ENCODE results near the gene PRLR. TPM values are rescaled to one million over a fixed set of nuclear protein-coding genes. Genes with fewer than 3 reads are reported as not detected.
"Not testable (repeated sequence)": the region's sequence is repeated elsewhere in the genome, so short reads cannot be mapped to it uniquely, and the experiment has no call there.

Gene PRLR
- total RNA-seq, 1 experiment from 2014 or later = 0.59 TPM

DNA sequence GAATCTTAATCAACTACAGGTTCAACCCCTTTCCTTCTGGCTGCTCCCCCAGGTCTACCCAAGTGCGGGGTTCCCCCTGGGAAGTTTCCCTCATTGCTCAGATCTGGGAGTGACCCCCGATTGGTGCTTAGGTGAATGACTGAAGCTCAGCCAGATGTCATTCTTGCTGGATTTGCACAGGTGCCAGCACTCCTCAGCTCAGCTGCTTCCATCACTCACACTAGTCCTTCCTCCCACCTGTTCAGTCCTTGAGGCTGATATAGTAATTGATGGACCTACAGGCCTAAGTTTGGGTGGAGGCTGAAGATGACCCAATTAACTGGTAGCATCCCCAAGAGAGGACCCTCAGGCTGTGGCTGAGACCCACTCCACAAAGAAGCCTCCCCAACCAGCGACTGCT lies 32.9 kb downstream of the PRLR start:
- Mint-ChIP-seq H3K9me3 (ENCODE audit: low read depth, unreplicated experiment) (no peaks in the 10 kb centered on the region), H3K27me3 (ENCODE audit: unreplicated experiment) (peaks cover 43% of the 10 kb centered on the region), H3K4me1 (ENCODE audit: low read depth, unreplicated experiment) (no peaks in the 10 kb centered on the region), H3K27ac (ENCODE audit: unreplicated experiment) (no peak overlapping the region), H3K36me3 (ENCODE audit: insufficient read depth, unreplicated experiment) (no peaks in the 10 kb centered on the region), H3K4me3 (ENCODE audit: low read depth, unreplicated experiment) (no peak overlapping the region)
- DNase-seq = no peak
- BruUV-seq (replicated peaks) = no TSS peak
- CTCF ChIA-PET = no interaction called here
- intact Hi-C loops (cut with micrococcal nuclease; ENCODE audit: unreplicated experiment) = no loop called here
- TF ChIP-seq, protein P1, sequence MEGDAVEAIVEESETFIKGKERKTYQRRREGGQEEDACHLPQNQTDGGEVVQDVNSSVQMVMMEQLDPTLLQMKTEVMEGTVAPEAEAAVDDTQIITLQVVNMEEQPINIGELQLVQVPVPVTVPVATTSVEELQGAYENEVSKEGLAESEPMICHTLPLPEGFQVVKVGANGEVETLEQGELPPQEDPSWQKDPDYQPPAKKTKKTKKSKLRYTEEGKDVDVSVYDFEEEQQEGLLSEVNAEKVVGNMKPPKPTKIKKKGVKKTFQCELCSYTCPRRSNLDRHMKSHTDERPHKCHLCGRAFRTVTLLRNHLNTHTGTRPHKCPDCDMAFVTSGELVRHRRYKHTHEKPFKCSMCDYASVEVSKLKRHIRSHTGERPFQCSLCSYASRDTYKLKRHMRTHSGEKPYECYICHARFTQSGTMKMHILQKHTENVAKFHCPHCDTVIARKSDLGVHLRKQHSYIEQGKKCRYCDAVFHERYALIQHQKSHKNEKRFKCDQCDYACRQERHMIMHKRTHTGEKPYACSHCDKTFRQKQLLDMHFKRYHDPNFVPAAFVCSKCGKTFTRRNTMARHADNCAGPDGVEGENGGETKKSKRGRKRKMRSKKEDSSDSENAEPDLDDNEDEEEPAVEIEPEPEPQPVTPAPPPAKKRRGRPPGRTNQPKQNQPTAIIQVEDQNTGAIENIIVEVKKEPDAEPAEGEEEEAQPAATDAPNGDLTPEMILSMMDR (IDR thresholded peaks at IDR 0.05; ENCODE audit: unreplicated experiment) = no peak

DNA sequence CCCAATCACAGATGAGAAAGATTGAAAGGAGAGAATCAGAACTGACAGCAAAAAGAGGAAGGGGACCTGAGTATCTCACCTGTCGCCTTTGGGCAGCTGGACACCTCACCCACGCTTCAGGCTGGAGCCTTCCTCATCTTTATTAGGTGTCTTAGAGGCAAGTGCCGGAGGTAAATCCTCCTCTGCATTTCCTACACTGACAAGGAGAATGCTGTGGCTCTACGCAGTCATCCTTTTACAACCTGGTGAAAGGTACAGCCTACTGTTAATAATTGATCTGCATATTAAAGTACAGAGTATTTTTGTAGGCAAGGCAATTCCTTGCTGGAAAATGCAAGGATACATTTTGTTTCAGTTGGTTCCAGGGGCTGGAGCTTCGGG lies 34.8 kb downstream of the PRLR start:
- no peaks in the 10 kb centered on the region for H3K36me3 Mint-ChIP-seq (ENCODE audit: insufficient read depth, unreplicated experiment)
- peaks cover 3% of the 10 kb centered on the region for H3K9me3 Mint-ChIP-seq (ENCODE audit: low read depth, unreplicated experiment)
- CTCF ChIA-PET = no interaction called here
- peaks cover 34% of the 10 kb centered on the region for H3K27me3 Mint-ChIP-seq (ENCODE audit: unreplicated experiment)
- H3K4me3 Mint-ChIP-seq (ENCODE audit: low read depth, unreplicated experiment) = no peak overlapping the region
- no peaks in the 10 kb centered on the region for H3K4me1 Mint-ChIP-seq (ENCODE audit: low read depth, unreplicated experiment)
- TF ChIP-seq, protein P1 (IDR thresholded peaks at IDR 0.05; ENCODE audit: unreplicated experiment) = no peak
- no peak overlapping the region for H3K27ac Mint-ChIP-seq (ENCODE audit: unreplicated experiment)
- intact Hi-C loops (cut with micrococcal nuclease; ENCODE audit: unreplicated experiment) = no loop called here
- no TSS peak for BruUV-seq (replicated peaks)
- DNase-seq = no peak

DNA sequence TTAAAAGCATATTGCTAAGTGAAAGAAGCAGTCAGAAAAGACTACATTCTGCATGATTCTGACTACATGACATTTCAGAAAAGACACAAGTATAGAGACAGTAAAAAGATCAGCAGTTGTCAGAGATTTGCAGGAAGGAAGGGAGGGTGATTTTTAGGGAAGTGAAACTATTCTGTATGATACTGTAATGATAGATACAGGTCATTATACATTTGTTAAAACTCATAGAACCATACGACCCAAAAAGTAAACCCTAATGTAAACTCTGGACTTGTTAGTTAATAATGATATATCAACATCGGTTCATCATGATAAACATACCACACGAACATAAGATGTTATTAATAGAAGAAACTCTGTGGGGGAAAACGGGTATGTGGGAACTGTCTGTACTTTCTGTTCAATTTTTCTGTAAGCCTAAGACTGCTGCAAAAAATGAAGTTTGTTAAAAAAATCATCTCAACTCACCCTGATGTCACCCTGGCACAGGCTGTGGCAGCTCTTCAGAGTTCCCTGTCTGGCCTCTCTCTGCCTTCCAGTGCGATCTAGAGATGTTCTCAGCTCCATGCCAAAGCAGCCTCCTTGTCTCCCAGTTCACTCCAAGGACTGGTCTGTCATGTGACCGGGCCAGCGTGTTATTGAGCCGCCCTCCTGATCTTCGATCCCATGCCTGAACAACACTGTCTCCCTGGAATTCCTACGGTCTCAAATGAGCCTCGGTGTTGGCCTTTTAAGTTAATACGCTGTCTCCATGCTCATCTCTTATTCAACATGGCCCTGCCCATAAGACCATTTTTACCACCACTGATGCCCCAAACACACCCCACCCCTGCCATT lies 35.4 kb downstream of the PRLR start:
- H3K9me3 Mint-ChIP-seq (ENCODE audit: low read depth, unreplicated experiment) = peaks cover 3% of the 10 kb centered on the region

DNA sequence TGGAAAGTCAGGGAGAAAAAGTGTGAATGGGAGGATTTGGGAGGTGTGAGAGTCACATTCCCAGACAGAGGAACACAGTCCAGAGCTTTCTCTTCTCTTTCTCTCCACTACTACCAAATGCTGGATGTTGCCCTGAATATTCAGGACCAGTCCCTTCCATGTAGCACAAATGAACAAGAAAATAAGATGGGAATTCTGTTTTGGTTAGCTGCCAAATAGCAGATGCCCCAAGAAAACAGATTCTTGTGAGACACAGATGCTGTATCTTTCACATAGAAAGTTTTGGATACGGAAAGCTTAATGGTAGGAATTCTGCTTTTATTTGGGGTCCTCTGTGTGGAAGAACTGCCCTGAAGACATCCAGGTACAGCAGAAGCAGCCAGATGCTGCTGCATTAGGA lies 37.8 kb downstream of the PRLR start:
- DNase-seq = no peak
- Mint-ChIP-seq H3K27me3 (ENCODE audit: unreplicated experiment) (peaks cover 37% of the 10 kb centered on the region), H3K4me3 (ENCODE audit: low read depth, unreplicated experiment) (no peak overlapping the region), H3K36me3 (ENCODE audit: insufficient read depth, unreplicated experiment) (no peaks in the 10 kb centered on the region), H3K9me3 (ENCODE audit: low read depth, unreplicated experiment) (peaks cover 3% of the 10 kb centered on the region), H3K27ac (ENCODE audit: unreplicated experiment) (no peak overlapping the region), H3K4me1 (ENCODE audit: low read depth, unreplicated experiment) (no peaks in the 10 kb centered on the region)
- CTCF ChIA-PET = no interaction called here
- no TSS peak for BruUV-seq (replicated peaks)
- intact Hi-C loops (cut with micrococcal nuclease; ENCODE audit: unreplicated experiment) = no loop called here
- TF ChIP-seq, protein P1 (IDR thresholded peaks at IDR 0.05; ENCODE audit: unreplicated experiment) = no peak

More for the DNA sequence above, 35.4 kb downstream of the PRLR start:
- Mint-ChIP-seq H3K27ac (ENCODE audit: unreplicated experiment) (no peak overlapping the region), H3K27me3 (ENCODE audit: unreplicated experiment) (peaks cover 34% of the 10 kb centered on the region), H3K36me3 (ENCODE audit: insufficient read depth, unreplicated experiment) (no peaks in the 10 kb centered on the region), H3K4me3 (ENCODE audit: low read depth, unreplicated experiment) (no peak overlapping the region), H3K4me1 (ENCODE audit: low read depth, unreplicated experiment) (no peaks in the 10 kb centered on the region)
- DNase-seq = no peak
- TF ChIP-seq, protein P1 (IDR thresholded peaks at IDR 0.05; ENCODE audit: unreplicated experiment) = no peak
- no TSS peak for BruUV-seq (replicated peaks)
- intact Hi-C loops (cut with micrococcal nuclease; ENCODE audit: unreplicated experiment) = no loop called here
- CTCF ChIA-PET = no interaction called here

DNA sequence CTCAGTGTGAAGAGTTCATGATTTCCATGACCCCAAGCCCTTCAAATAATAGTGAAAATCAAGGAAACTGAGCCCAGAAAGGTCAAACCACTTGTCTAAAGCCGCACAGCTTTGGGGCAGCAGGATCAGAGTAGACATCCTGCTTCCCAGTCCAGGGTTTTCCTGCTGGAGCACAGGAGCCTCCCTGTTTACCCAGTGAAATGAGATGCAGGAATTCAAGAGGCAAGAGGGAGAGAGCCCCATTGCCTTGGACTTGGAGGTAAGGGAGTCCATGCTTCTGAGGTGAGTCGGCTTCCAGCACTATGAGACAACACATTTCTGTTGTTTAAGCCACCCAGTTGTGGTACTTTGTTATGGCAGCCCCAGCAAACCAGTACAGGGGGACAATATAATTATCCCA lies 40.5 kb downstream of the PRLR start:
- H3K4me1 Mint-ChIP-seq (ENCODE audit: low read depth, unreplicated experiment); H3K9me3 Mint-ChIP-seq (ENCODE audit: low read depth, unreplicated experiment); H3K4me3 Mint-ChIP-seq (ENCODE audit: low read depth, unreplicated experiment); BruUV-seq (replicated peaks); DNase-seq; H3K36me3 Mint-ChIP-seq (ENCODE audit: insufficient read depth, unreplicated experiment); intact Hi-C loops (cut with micrococcal nuclease; ENCODE audit: unreplicated experiment); H3K27ac Mint-ChIP-seq (ENCODE audit: unreplicated experiment): not testable (repeated sequence)
- CTCF ChIA-PET = interaction anchor here (0.5 to 0.7 kb wide), 2 partner anchors 29 to 1421 kb away, joined by 5 read pairs; no protein-coding TSS in a partner anchor
- H3K27me3 Mint-ChIP-seq (ENCODE audit: unreplicated experiment) = peaks cover 17% of the 10 kb centered on the region

All from Calu3 (cell line).